Fibroblast of villous mesenchyme (primary cell): ENCODE measurements around the gene BMERB1. TPM values are rescaled to one million over a fixed set of nuclear protein-coding genes. Genes with fewer than 3 reads are reported as not detected.

Experiments used
- DNase-seq: peaks from one replicate; pipeline ENCODE4 v3.0.0-alpha.2; 2010; ENCODE audit warnings: low read depth
- H3K4me3 ChIP-seq: 2 replicates; pipeline ENCODE4 v1.5.1; 2011; ENCODE audit warnings: low read depth, mild to moderate bottlenecking, low read length
- CTCF ChIP-seq: IDR thresholded peaks from 2 replicates; pipeline ENCODE4 v1.5.1; 2012; ENCODE audit warnings: low read depth, mild to moderate bottlenecking, low read length; ENCODE audit not compliant: insufficient read depth
- total RNA-seq: library from RNA; depleted of rRNA; stranded (reverse); fragments of >200 nt; gene quantifications from 2 replicates; pipeline ENCODE4 v1.2.3, GENCODE V29; 2012

Gene BMERB1
- total RNA-seq, 1 donor = 44.0 TPM

DNA sequence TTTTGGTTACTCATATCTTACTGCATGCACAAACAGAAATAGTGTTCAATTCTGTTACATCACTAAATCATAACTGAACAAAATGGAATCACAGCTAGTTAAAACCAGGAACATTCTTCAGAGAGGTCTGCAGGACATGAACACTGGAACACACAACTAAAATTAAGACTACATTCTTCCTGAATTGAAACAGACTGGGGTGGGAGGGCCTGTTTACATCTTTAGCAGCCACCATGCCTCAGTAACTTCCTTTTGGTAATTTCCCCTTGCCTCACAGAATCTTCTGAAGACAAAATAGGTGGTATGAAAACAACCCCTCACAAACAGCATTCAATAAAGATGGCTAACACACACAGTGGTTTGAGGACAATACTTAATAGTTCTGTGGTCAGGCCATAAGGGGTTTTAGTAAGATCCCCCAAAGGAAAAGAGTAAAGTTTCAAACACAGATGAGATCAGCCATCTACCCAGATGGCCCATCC, 202.0 kb downstream of the BMERB1 start:
- DNase-seq = peak; percentile 70
- no peak for TF ChIP-seq CTCF
- H3K4me3 ChIP-seq = no peak overlapping the region

Other genes with a start within 250 kb of the BMERB1 start
- gene NPIPA5, start 56.3 kb upstream of the BMERB1 start, total RNA-seq = 0.64 and 0.86 TPM in 2 replicates
- 0.64 and 1.3 TPM in 2 replicates for gene MPV17L, start 38.8 kb upstream of the BMERB1 start, total RNA-seq
- 14.5 and 14.7 TPM in 2 replicates for gene MARF1, start 208.6 kb downstream of the BMERB1 start, total RNA-seq
- 38.3 and 43.2 TPM in 2 replicates for gene NDE1, start 215.7 kb downstream of the BMERB1 start, total RNA-seq